Measurements from ENCODE around the gene TBC1D17.

The TBC1D17 gene

GRCh38 chr19:49912965-49913685 lies 35.6 kb downstream of the TBC1D17 start:
- POLR2A ChIA-PET: no interaction called here
- H3K9me3 ChIP-seq (ENCODE audit: control extremely low read depth in 1 of 5, control insufficient read depth in 4 of 5, insufficient read depth in 2 of 5, low read depth in 1 of 5, low read length in 4 of 5): no peaks in the 10 kb centered on the region
- DNase-seq: no peak
- H3K27ac ChIP-seq (ENCODE audit: insufficient read depth in 1 of 2, low read depth in 1 of 2, low read length in 2 of 2, poor library complexity in 1 of 2, severe bottlenecking in 2 of 2): no peak overlapping the region
- whole genome bisulfite sequencing (ENCODE audit: insufficient coverage): 98% methylated on average over 15 of the region's 21 CpGs
- H3K4me3 ChIP-seq (ENCODE audit: control insufficient read depth in 1 of 7, extremely low read depth in 1 of 7, insufficient read depth in 4 of 7, low read depth in 2 of 7, low read length in 6 of 7): no peak overlapping the region
- H3K27me3 ChIP-seq (replicated peaks in 2 of 5; ENCODE audit: control insufficient read depth in 4 of 5, insufficient read depth in 5 of 5, low read length in 4 of 5): no peaks in the 10 kb centered on the region
- H3K36me3 ChIP-seq (ENCODE audit: control insufficient read depth in 4 of 4, insufficient read depth in 4 of 4, low read length in 3 of 4): peaks cover 23 to 80% (median 53%) of the 10 kb centered on the region in 4 experiments
- CTCF ChIA-PET: interaction anchor here (0.9 to 1.7 kb wide), 3 partner anchors 14 to 20 kb away, joined by 3 to 4 read pairs (median 4); partner anchors contain the start of genes ATF5 and NUP62
- H3K4me1 ChIP-seq (ENCODE audit: control extremely low read depth in 1 of 4, control insufficient read depth in 4 of 4, insufficient read depth in 4 of 4, low read length in 3 of 4): peaks cover 7 to 24% (median 15%) of the 10 kb centered on the region in 4 experiments

GRCh38 chr19:49913720-49914119 lies 36.2 kb downstream of the TBC1D17 start:
- peaks cover 22 to 79% (median 50%) of the 10 kb centered on the region in 4 experiments for H3K36me3 ChIP-seq (ENCODE audit: control insufficient read depth in 4 of 4, insufficient read depth in 4 of 4, low read length in 3 of 4)
- 100% methylated on average over 4 of the region's 10 CpGs for WGBS (ENCODE audit: insufficient coverage)
- ChIA-PET POLR2A (no interaction called here), CTCF (interaction anchor here (1.0 to 1.8 kb wide), 3 partner anchors 15 to 18 kb away, joined by 3 to 5 read pairs (median 4); partner anchors contain the start of genes ATF5, IL4I1 and NUP62)
- no peak overlapping the region for H3K27ac ChIP-seq (ENCODE audit: insufficient read depth in 1 of 2, low read depth in 1 of 2, low read length in 2 of 2, poor library complexity in 1 of 2, severe bottlenecking in 2 of 2)
- H3K4me1 ChIP-seq (ENCODE audit: control extremely low read depth in 1 of 4, control insufficient read depth in 4 of 4, insufficient read depth in 4 of 4, low read length in 3 of 4): peaks cover 7 to 24% (median 15%) of the 10 kb centered on the region in 4 experiments
- H3K9me3 ChIP-seq (ENCODE audit: control extremely low read depth in 1 of 5, control insufficient read depth in 4 of 5, insufficient read depth in 2 of 5, low read depth in 1 of 5, low read length in 4 of 5): no peaks in the 10 kb centered on the region
- DNase-seq: no peak
- H3K27me3 ChIP-seq (replicated peaks in 2 of 5; ENCODE audit: control insufficient read depth in 4 of 5, insufficient read depth in 5 of 5, low read length in 4 of 5): no peaks in the 10 kb centered on the region
- H3K4me3 ChIP-seq (ENCODE audit: control insufficient read depth in 1 of 7, extremely low read depth in 1 of 7, insufficient read depth in 4 of 7, low read depth in 2 of 7, low read length in 6 of 7): no peak overlapping the region

GRCh38 chr19:49915271-49915670 lies 37.8 kb downstream of the TBC1D17 start:
- H3K4me1 ChIP-seq (ENCODE audit: control extremely low read depth in 1 of 4, control insufficient read depth in 4 of 4, insufficient read depth in 4 of 4, low read length in 3 of 4): peaks cover 7 to 24% (median 15%) of the 10 kb centered on the region in 4 experiments
- WGBS (ENCODE audit: insufficient coverage): 100% methylated on average over 6 of the region's 6 CpGs
- POLR2A ChIA-PET: interaction anchor here (0.7 kb wide), 1 partner anchor 13 kb away, joined by 3 read pairs; no protein-coding TSS in a partner anchor
- no peaks in the 10 kb centered on the region for H3K9me3 ChIP-seq (ENCODE audit: control extremely low read depth in 1 of 5, control insufficient read depth in 4 of 5, insufficient read depth in 2 of 5, low read depth in 1 of 5, low read length in 4 of 5)
- H3K36me3 ChIP-seq (ENCODE audit: control insufficient read depth in 4 of 4, insufficient read depth in 4 of 4, low read length in 3 of 4): peaks cover 22 to 72% (median 40%) of the 10 kb centered on the region in 4 experiments
- no peaks in the 10 kb centered on the region for H3K27me3 ChIP-seq (replicated peaks in 2 of 5; ENCODE audit: control insufficient read depth in 4 of 5, insufficient read depth in 5 of 5, low read length in 4 of 5)
- no peak for DNase-seq
- no peak overlapping the region for H3K4me3 ChIP-seq (ENCODE audit: control insufficient read depth in 1 of 7, extremely low read depth in 1 of 7, insufficient read depth in 4 of 7, low read depth in 2 of 7, low read length in 6 of 7)
- CTCF ChIA-PET: interaction anchor here (1.8 kb wide), 1 partner anchor 19 kb away, joined by 5 read pairs; the partner anchor contains the start of gene IL4I1
- no peak overlapping the region for H3K27ac ChIP-seq (ENCODE audit: insufficient read depth in 1 of 2, low read depth in 1 of 2, low read length in 2 of 2, poor library complexity in 1 of 2, severe bottlenecking in 2 of 2)

- Histone ChIP-seq H3K27me3 (replicated peaks in 2 of 5; ENCODE audit: control insufficient read depth in 4 of 5, insufficient read depth in 5 of 5, low read length in 4 of 5) (no peaks in the 10 kb centered on the region), H3K9me3 (ENCODE audit: control extremely low read depth in 1 of 5, control insufficient read depth in 4 of 5, insufficient read depth in 2 of 5, low read depth in 1 of 5, low read length in 4 of 5) (no peaks in the 10 kb centered on the region), H3K36me3 (ENCODE audit: control insufficient read depth in 4 of 4, insufficient read depth in 4 of 4, low read length in 3 of 4) (peaks cover 24 to 77% (median 44%) of the 10 kb centered on the region in 4 experiments), H3K27ac (ENCODE audit: insufficient read depth in 1 of 2, low read depth in 1 of 2, low read length in 2 of 2, poor library complexity in 1 of 2, severe bottlenecking in 2 of 2) (no peak overlapping the region), H3K4me3 (ENCODE audit: control insufficient read depth in 1 of 7, extremely low read depth in 1 of 7, insufficient read depth in 4 of 7, low read depth in 2 of 7, low read length in 6 of 7) (peak overlapping the region in 1 of 7 experiments; percentile 46), H3K4me1 (ENCODE audit: control extremely low read depth in 1 of 4, control insufficient read depth in 4 of 4, insufficient read depth in 4 of 4, low read length in 3 of 4) (peaks cover 0 to 10% (median 3%) of the 10 kb centered on the region in 4 experiments)
- ChIA-PET POLR2A (no interaction called here), CTCF (interaction anchor here (0.8 to 1.8 kb wide), 4 partner anchors 10 to 19 kb away, joined by 3 to 9 read pairs (median 4); partner anchors contain the start of genes ATF5 and NUP62)
- DNase-seq: peak in 2 of 3 donors; percentile 31 to 41
- 79% methylated on average over 11 of the region's 21 CpGs for WGBS (ENCODE audit: insufficient coverage)
Observed at GRCh38 chr19:49916839-49917733, 39.6 kb downstream of the TBC1D17 start.

- POLR2A ChIA-PET: no interaction called here
- H3K27ac ChIP-seq (ENCODE audit: insufficient read depth in 1 of 2, low read depth in 1 of 2, low read length in 2 of 2, poor library complexity in 1 of 2, severe bottlenecking in 2 of 2): no peak overlapping the region
- no peak overlapping the region for H3K4me3 ChIP-seq (ENCODE audit: control insufficient read depth in 1 of 7, extremely low read depth in 1 of 7, insufficient read depth in 4 of 7, low read depth in 2 of 7, low read length in 6 of 7)
Observed at GRCh38 chr19:49918089-49918488, 40.6 kb downstream of the TBC1D17 start.

GRCh38 chr19:49920624-49921363 lies 43.3 kb downstream of the TBC1D17 start:
- no peak for DNase-seq
- Histone ChIP-seq H3K27me3 (replicated peaks in 2 of 5; ENCODE audit: control insufficient read depth in 4 of 5, insufficient read depth in 5 of 5, low read length in 4 of 5) (no peaks in the 10 kb centered on the region), H3K4me1 (ENCODE audit: control extremely low read depth in 1 of 4, control insufficient read depth in 4 of 4, insufficient read depth in 4 of 4, low read length in 3 of 4) (peaks cover 0 to 8% (median 4%) of the 10 kb centered on the region in 4 experiments), H3K36me3 (ENCODE audit: control insufficient read depth in 4 of 4, insufficient read depth in 4 of 4, low read length in 3 of 4) (peaks cover 15 to 77% (median 47%) of the 10 kb centered on the region in 4 experiments), H3K4me3 (ENCODE audit: control insufficient read depth in 1 of 7, extremely low read depth in 1 of 7, insufficient read depth in 4 of 7, low read depth in 2 of 7, low read length in 6 of 7) (no peak overlapping the region), H3K9me3 (ENCODE audit: control extremely low read depth in 1 of 5, control insufficient read depth in 4 of 5, insufficient read depth in 2 of 5, low read depth in 1 of 5, low read length in 4 of 5) (no peaks in the 10 kb centered on the region), H3K27ac (ENCODE audit: insufficient read depth in 1 of 2, low read depth in 1 of 2, low read length in 2 of 2, poor library complexity in 1 of 2, severe bottlenecking in 2 of 2) (no peak overlapping the region)
- CTCF ChIA-PET: no interaction called here
- 95% methylated on average over 16 of the region's 24 CpGs for WGBS (ENCODE audit: insufficient coverage)
- POLR2A ChIA-PET: no interaction called here

More at GRCh38 chr19:49918089-49918488, 40.6 kb downstream of the TBC1D17 start:
- no peak for DNase-seq
- Histone ChIP-seq H3K36me3 (ENCODE audit: control insufficient read depth in 4 of 4, insufficient read depth in 4 of 4, low read length in 3 of 4) (peaks cover 24 to 78% (median 45%) of the 10 kb centered on the region in 4 experiments), H3K9me3 (ENCODE audit: control extremely low read depth in 1 of 5, control insufficient read depth in 4 of 5, insufficient read depth in 2 of 5, low read depth in 1 of 5, low read length in 4 of 5) (no peaks in the 10 kb centered on the region), H3K27me3 (replicated peaks in 2 of 5; ENCODE audit: control insufficient read depth in 4 of 5, insufficient read depth in 5 of 5, low read length in 4 of 5) (no peaks in the 10 kb centered on the region), H3K4me1 (ENCODE audit: control extremely low read depth in 1 of 4, control insufficient read depth in 4 of 4, insufficient read depth in 4 of 4, low read length in 3 of 4) (peaks cover 0 to 8% (median 3%) of the 10 kb centered on the region in 4 experiments)
- 88% methylated on average over 7 of the region's 8 CpGs for WGBS (ENCODE audit: insufficient coverage)
- CTCF ChIA-PET: interaction anchor here (0.9 to 1.8 kb wide), 4 partner anchors 9 to 25 kb away, joined by 3 to 9 read pairs (median 4); partner anchors contain the start of genes ATF5 and NUP62
